GDM1 (cell line): ENCODE results near the gene KRTAP10-2.
"Not testable (repeated sequence)": the region's sequence is repeated elsewhere in the genome, so short reads cannot be mapped to it uniquely, and the experiment has no call there.

Experiments used
- DNase-seq: peaks from one replicate; lab custom pipeline; 2025; lab: John Stamatoyannopoulos, UW

Gene KRTAP10-2

DNA sequence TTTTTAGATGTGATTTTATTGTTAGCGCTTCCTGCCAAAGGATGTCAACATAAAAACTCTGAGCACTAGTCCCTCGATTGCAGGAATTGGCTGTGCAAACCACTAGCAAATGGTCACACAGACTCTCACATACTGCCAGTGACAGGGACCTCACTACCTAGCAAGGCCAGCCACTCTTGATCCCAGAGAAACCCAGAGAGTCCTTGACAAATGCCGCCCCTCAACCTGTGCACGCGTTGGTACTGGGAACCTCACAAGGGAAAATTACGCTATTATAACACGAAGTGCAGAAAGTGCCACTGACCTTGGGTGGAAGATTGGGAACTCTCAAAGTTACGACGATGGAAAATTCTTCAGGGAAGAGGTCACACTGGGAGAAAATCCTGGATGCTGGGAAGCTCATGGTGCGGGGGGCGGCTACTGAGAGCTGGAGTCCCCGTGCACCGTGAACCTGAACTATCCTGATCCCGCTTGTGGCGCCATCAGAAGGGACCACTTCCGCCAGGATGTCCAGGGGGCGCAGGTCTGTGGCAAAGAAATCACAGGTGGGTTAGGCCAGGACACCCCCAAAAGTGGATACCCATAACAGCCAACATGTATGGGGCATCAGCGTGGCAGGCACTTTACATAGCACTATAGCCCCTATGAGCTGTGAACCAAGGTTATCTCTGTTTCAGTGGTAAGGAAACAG lies 16.3 kb upstream of the KRTAP10-2 start:
- DNase-seq: no peak

DNA sequence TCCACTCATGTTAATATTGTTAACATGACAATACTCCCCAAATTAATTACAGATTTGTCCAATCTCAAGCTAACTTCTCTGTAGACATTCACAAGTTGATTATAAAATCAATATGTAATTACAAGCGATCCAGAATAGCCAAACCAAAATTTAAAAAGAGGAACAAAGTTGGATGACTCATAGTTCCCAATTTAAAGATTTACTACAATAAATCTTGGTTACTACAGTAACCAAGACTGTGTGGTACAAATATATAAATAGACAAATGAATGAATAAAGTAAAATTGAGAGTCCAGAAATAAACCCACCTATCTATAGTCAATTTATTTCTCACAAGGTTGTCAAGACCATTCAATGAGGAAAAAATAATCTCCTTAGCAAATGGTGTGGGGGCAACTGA lies 15.1 kb upstream of the KRTAP10-2 start:
- no peak for DNase-seq

DNA sequence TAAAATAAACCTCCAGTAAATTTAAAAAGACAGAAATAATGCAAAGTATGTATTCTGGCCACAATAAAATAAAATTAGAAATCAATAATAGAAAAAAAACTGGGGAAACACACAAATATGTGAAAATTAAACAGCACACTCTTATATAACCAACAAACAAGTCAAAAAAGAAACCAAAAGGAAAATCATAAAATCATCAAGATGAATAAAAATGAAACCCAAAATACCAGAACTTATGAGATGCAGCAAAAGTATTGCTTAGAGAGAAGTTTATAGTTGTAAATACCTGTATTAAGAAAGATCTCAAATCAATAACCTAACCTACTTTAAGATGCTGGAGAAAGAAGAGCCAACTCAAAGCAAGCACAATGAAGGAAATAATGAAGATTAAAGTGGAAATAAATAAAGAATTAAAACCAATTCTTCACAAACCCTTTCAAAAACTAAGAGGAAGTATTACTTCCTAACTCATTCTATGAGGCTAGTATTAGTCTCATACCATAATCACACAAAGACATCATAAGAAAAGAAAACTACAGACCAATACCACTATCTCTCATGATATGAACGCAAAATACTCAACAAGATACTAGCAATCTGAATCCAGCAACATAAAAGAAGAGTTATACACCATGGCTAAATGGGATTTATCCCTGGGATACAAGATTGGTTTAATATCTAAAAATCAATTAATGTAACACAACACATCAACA lies 13.7 kb upstream of the KRTAP10-2 start:
- no peak for DNase-seq

GRCh38 chr21:44564099-44564498 lies 12.8 kb upstream of the KRTAP10-2 start:
- DNase-seq: no peak

- no peak for DNase-seq
These were observed 7.4 kb upstream of the KRTAP10-2 start, which contains the start of gene KRTAP10-3 for GRCh38 chr21:44558695-44559094. KRTAP10-3 (minus strand) TSS chr21:44558795; CDS start chr21:44558715, 80 bp downstream.

DNA sequence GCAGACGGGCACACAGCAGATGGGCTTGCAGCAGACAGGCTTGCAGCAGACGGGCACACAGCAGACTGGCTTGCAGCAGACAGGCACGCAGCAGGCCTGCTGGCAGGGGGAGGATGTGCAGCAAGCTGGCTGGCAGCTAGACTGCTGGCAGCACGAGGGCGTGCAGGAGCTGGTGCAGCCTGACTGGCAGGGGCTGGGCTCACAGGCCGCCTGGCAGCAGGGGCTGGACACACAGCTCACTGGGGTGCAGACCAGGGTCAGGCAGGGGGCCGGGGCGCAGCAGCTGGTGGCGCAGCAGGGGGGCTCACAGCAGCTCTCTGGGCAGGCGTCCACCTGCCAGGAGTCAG lies 7.0 kb upstream of the KRTAP10-2 start:
- not testable (repeated sequence) for DNase-seq

DNA sequence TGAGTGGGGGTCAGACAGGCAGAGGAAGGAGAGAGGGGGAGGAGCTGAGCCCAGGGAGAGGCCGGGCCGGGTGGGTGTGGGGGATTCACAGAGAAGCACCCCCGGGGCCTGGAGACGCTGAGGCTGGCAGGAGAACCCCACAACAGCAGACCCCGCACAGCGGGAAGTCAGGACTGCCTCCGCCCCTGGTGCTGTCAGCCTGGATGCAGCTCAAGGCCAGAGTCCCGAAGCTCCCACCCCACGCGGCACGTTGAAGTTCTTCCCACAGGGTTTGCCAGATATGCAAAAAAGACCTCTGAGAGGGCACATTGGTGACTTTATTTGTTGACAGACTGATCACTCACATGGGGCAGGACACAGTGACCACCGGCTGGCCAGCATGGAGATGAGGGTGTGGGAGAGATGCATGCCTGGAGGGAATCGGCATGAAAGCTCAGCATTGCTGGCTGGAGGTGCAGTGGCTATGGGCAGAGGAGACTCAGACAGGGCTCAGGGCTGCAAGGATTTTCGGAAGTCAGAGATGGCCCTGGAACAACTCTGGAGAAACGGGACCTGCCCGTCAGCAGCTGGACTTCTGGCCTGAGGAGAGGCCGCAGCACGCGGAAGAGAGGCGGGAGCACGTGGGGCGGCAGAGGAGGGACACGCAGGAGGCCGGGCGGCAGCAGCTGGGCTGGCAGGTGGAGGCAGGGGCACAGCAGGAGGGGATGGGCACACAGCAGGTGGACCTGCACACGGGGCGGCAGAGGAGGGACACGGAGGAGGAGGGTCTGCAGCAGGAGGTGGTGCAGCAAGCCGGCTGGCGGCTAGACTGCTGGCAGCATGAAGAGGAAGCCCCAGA lies 6.4 kb upstream of the KRTAP10-2 start:
- DNase-seq: no peak

DNA sequence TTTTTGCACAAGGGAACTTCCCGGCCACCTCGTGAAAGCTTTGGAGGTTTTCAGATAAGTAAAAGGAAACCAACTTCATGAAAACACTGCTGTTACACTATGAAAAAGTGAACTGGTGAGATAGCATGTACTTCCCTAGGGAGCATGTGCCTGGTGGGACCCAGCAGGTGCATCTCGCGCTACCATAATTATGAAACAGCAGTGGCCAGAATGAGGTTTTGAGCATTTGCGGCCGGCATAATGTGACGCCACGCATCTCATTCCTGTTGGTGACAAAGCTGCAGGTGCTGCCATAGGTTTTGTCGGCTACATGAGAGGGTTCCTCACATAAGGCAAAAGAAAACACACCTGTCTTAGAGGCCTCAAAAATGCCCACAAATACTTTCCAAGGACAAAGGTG lies 5.6 kb upstream of the KRTAP10-2 start:
- DNase-seq: no peak

GRCh38 chr21:44555200-44555875 lies 4.0 kb upstream of the KRTAP10-2 start:
- DNase-seq: no peak

- no peak for DNase-seq
These were observed 1.4 kb upstream of the KRTAP10-2 start for GRCh38 chr21:44552681-44553080.

DNA sequence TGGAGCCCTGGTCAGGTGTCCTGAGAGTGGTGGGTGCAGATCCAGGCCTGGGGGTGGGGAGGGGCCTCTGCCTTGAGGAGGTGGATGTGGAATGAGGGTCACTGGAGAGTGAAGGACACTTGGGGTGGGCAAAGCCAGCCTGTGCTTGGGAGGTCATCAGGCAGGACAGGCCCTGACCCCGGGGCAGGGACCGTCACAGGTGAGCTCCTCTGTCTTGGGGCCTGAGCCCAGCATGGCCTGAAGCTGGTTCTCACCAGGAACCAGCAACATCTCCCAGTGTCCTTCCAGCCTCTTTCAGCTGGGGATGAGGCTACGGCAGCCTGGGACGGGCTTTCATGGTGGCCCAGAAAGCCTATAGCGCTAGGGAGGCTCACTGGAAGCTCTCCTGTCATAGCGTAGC lies 831 bp upstream of the KRTAP10-2 start:
- DNase-seq: no peak

DNA sequence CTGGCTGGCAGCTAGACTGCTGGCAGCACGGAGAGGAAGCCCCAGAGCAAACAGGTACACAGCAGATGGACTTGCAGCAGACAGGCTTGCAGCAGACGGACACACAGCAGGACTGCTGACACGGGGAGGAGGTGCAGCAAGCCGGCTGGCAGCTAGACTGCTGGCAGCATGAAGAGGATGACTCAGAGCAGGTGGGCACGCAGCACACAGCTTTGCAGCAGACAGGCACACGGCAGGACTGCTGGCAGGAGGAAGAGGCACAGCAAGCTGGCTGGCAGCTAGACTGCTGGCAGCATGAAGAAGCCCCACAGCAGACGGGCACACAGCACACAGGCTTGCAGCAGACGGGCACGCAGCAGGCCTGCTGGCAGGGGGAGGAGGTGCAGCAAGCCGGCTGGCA lies 498 bp downstream of the KRTAP10-2 start:
- no peak for DNase-seq

- DNase-seq: not testable (repeated sequence)
These were observed 1.0 kb downstream of the KRTAP10-2 start for GRCh38 chr21:44550285-44550684.

- DNase-seq: no peak
These were observed 1.6 kb downstream of the KRTAP10-2 start for GRCh38 chr21:44549525-44550211.

- no peak for DNase-seq
These were observed 2.4 kb downstream of the KRTAP10-2 start for GRCh38 chr21:44548922-44549321.

DNA sequence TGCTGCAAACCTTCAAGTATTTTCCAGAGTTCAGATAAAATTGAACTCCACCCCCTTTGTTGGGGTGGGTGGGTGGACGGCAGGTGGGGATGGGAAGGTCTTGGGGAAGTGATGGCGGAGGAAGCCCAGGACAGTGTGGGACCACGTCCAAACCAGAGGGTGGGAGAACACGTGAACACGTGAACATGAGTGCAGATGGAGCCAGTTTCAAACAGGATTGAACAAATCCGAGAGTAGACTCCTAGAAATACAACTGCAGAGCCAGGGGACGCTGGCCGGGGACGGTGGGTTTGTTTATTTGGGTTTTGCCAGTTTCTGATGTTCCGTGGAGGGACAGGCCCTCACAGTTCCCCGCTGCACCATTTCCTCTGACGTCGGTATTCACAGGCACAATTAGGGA lies 2.9 kb downstream of the KRTAP10-2 start:
- no peak for DNase-seq

DNA sequence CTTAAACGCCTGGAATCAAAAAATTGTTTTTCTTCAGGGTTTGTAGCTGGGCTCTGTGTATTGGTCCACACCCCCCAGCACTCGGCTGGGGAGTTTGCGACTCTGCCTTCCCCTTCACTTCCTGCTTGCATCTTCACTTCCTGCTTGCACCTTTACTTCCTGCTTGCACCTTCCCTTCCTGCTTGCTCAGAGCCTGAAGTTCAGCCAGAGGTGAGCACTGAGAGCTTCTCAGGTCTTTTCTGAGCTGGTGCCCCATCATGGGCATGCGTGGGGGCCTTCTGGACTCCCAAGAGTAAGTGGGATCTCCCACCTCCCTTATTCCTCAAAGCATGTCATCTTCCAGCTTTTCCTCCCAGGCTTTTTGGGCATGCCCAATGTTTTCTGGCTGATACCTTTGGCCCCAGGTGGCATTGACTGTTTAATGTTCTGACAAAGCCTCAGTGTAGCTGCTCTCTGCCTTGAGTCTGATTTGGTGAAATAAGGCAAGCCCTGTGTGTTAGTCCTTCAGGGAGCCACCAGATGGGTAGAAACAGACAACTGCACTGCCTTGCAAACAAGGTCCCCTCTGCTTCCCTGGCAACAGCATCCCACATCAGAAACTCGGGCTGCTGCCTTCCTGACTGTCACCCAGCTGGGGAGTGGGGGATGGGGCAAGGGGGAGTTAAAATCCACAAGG lies 3.5 kb downstream of the KRTAP10-2 start:
- no peak for DNase-seq

DNA sequence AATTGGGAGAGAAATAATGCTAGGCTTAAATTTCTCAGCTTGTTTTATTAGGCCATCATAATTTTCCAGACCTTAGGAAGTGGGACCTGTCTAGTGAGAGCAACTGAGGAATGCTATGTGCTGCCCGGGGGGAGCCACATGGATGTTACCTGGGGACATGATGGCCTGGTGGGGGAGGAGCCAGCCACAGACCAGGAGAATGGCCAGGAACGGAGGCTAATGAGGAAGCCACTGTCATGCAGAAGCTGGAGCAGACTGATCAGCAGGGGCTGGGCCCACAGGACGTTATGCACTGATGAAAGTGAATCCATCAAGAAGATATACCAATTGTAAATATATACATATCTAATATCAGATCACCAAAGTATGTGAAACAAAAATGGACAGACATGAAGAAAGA lies 6.7 kb downstream of the KRTAP10-2 start:
- no peak for DNase-seq

- no peak for DNase-seq
These were observed 8.6 kb downstream of the KRTAP10-2 start for GRCh38 chr21:44542716-44543115.

DNA sequence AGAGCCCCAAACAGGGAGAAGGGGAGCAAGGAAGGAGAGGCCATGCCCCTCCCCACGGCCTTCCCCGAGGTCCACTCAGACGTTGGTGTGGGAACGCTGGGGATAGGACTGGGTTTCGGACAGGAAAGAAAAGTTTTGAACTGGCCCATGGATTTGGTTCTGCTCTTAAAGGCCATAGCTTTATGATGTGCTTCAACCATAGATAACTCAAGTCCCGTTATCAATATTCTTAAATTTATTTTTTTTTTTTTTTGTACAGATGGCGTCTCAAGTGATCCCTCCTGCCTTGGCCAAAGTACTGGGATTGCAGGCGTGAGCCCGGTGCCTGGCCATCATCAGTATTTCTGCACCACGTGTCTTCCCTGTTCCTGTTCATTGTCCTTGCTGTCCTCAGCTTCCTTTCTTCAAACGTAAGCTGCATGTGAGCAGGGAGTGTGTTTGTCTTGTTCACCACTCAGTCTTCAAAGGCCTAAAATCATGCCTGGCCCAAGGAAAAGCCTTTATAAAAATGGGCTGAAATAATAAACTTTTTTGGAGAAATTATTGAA lies 10.5 kb downstream of the KRTAP10-2 start:
- DNase-seq: no peak
